Transverse colon (tissue), 4 donors: ENCODE results near the gene KRTAP10-2. TPM values are rescaled to one million over a fixed set of nuclear protein-coding genes. Genes with fewer than 3 reads are reported as not detected.

ENCODE experiments used
- DNase-seq: peaks from one replicate; pipeline ENCODE4 v3.0.0-alpha.2; 2019
- H3K27ac ChIP-seq, 4 donors: fragments of 200-600 bp; sonication (generic); 2 replicates each; pipeline ENCODE4 v1.5.1; 2016 to 2018; ENCODE audit warnings: inconsistent platforms in 4 of 4
- H3K27me3 ChIP-seq: fragments of 200-600 bp; sonication (generic); 2 replicates; pipeline ENCODE4 v1.5.1; 2017; ENCODE audit warnings: inconsistent platforms
- H3K36me3 ChIP-seq, 4 donors: fragments of 200-600 bp; sonication (generic); 2 replicates each; pipeline ENCODE4 v1.5.1; 2017 to 2019; ENCODE audit warnings: inconsistent platforms in 4 of 4
- H3K4me1 ChIP-seq, 4 donors: fragments of 200-600 bp; sonication (generic); 2 replicates each; pipeline ENCODE4 v1.5.1; 2017 to 2020; ENCODE audit warnings: inconsistent platforms in 4 of 4
- H3K4me3 ChIP-seq, 4 donors: fragments of 200-600 bp; sonication (generic); 1 replicate in 1 of 4; 2 replicates in 3 of 4; pipeline versions ENCODE4 v1.5.1 to v1.6.1; 2017 to 2019; ENCODE audit warnings: inconsistent platforms in 4 of 4
- H3K9me3 ChIP-seq, 2 donors: fragments of 200-600 bp; sonication (generic); 2 replicates each; pipeline ENCODE4 v1.5.1; 2017 to 2019; ENCODE audit warnings: inconsistent platforms in 2 of 2
- CTCF ChIP-seq, 5 experiments: fragments of 200-600 bp in 3 of 5; fragments of 450-650 bp in 2 of 5; sonication (generic) in 3 of 5; IDR thresholded peaks; 1 replicate in 2 of 5; 2 replicates in 3 of 5; pipeline ENCODE4 v1.5.1; 2016 to 2017; ENCODE audit warnings: antibody characterized with exemption in 5 of 5, inconsistent platforms in 3 of 5, mild to moderate bottlenecking in 2 of 5, moderate library complexity in 1 of 5
- EP300 ChIP-seq: sonication (generic); formaldehyde crosslinking; IDR thresholded peaks from one replicate; pipeline ENCODE4 v1.6.1; 2017; ENCODE audit warnings: antibody characterized with exemption, low read depth
- POLR2A ChIP-seq: fragments of 450-650 bp; IDR thresholded peaks from one replicate; pipeline ENCODE4 v1.6.1; 2016; ENCODE audit warnings: antibody characterized with exemption, mild to moderate bottlenecking, moderate library complexity
- POLR2AphosphoS5 ChIP-seq, 3 donors: sonication (generic); formaldehyde crosslinking; IDR thresholded peaks; one replicate each; pipeline ENCODE4 v1.6.1; 2016; ENCODE audit warnings: antibody characterized with exemption in 3 of 3
- WGBS, 2 donors: methylation state at CpG; one replicate each; pipeline ENCODE4 v1.1.5; 2018; ENCODE audit warnings: low coverage in 1 of 2; 5-methylcytosine and 5-hydroxymethylcytosine counted together
- in situ Hi-C, 4 donors: fragments of 200-750 bp; cut with MboI; loops; one replicate each; pipeline versions ENCODE4 v1.15.0 to v1.15.1; 2017; ENCODE audit warnings: low sequenced_read_pairs in 3 of 4, low pct_ligation_motif_present in 1 of 4, low pct_unique_long_range_greater_than_20kb in 1 of 4
- intact Hi-C: fragments of 100-400 bp; cut with DNase I; formaldehyde crosslinking; loops from one replicate; pipeline ENCODE4 v1.15.1; 2023; ENCODE audit warnings: low total_unique reads
- total RNA-seq, 4 donors: library from RNA; depleted of rRNA; stranded (reverse); fragments of >200 nt; gene quantifications; one replicate each; pipeline ENCODE4 v1.1.0, GENCODE V29; 2016

Gene KRTAP10-2
- total RNA-seq, 4 donors from 2014 or later: not detected

DNA sequence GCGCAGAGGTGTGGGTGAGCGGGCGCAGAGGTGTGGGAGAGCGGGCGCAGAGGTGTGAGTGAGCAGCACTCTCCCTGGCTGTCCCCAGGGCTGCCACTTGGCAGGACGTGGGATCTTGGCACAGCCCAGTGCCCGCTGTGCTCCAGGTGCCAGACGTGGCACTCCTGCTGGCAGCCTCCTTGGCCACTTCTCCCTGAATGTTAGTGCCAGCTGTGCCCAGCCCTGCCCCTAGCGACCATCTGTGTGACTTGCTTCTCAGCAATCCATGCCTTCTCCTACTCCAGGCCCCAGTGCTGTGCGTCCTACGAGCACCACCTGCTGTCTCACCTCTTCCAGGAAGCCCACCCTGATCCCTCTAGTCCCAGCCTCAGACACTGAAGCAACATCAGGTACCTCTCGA lies 41.8 kb downstream of the KRTAP10-2 start:
- Histone ChIP-seq H3K4me3 (no peak overlapping the region), H3K27ac (no peak overlapping the region), H3K4me1 (peaks cover 0 to 6% (median 3%) of the 10 kb centered on the region in 4 donors), H3K36me3 (no peaks in the 10 kb centered on the region), H3K9me3 (no peaks in the 10 kb centered on the region), H3K27me3 (peaks cover 19% of the 10 kb centered on the region)
- DNase-seq: peak; percentile 74
- intact Hi-C loops (no loop called here), in situ Hi-C loops (loop anchor here in 3 of 4 donors (5.0 to 25.0 kb wide), 3 partner anchors 278 to 285 kb away; no protein-coding TSS in a partner anchor)
- 48 to 80% methylated on average over 3 to 12 of the region's 12 CpGs for WGBS, 2 donors
- TF ChIP-seq POLR2AphosphoS5 (IDR thresholded peaks at IDR 0.05) (no peak), POLR2A (no peak), CTCF (IDR thresholded peaks at IDR 0.05) (peak; percentile 25 to 52 (median 39)), EP300 (no peak)

DNA sequence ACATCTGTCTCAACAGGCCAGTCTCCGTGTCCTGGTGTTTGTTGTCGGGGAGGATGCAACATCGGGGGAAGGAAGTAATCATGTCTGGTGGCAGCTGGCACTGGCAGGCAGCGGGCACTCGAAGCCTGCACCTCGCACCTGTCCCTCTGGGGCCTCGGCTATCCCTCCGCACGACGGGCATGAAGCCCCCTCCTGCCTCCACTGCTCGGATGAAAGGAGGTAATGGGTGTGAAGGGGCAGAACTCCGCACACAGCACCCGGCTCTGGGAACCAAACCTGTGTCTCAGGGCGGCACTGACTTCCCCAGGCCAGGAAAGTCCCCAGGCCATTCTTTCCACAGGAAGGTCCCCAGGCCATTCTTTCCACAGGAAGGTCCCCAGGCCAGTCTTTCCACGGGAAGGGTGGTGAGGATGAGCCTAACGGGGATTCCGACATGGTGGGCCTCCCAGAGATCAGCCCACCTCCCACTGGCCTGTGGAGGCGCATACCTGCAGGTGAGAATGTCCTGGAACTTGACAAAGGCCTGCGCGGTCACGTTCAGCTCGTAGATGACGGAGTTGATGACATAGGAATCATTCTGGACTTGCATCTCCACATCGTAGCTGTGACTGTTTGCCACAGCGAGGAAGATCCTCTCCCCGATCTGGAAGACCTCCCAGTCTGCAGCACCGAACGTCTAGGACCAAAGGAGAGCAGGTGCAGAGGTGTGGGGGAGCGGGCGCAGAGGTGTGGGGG lies 42.4 kb downstream of the KRTAP10-2 start:
- peaks cover 0 to 6% (median 3%) of the 10 kb centered on the region in 4 donors for H3K4me1 ChIP-seq
- no peak for DNase-seq
- H3K36me3 ChIP-seq: no peaks in the 10 kb centered on the region
- peaks cover 19% of the 10 kb centered on the region for H3K27me3 ChIP-seq
- intact Hi-C loops: no loop called here
- H3K9me3 ChIP-seq: no peaks in the 10 kb centered on the region
- 69% methylated on average over 23 of the region's 30 CpGs; no CpG with 5 or more reads in 1 of the 2 donors for WGBS, 2 donors
- H3K27ac ChIP-seq: no peak overlapping the region
- in situ Hi-C loops: loop anchor here in 3 of 4 donors (5.0 to 25.0 kb wide), 3 partner anchors 278 to 286 kb away; no protein-coding TSS in a partner anchor
- TF ChIP-seq POLR2A: no peak
- no peak for TF ChIP-seq EP300
- no peak for TF ChIP-seq CTCF (IDR thresholded peaks at IDR 0.05)
- TF ChIP-seq POLR2AphosphoS5 (IDR thresholded peaks at IDR 0.05): no peak
- no peak overlapping the region for H3K4me3 ChIP-seq

DNA sequence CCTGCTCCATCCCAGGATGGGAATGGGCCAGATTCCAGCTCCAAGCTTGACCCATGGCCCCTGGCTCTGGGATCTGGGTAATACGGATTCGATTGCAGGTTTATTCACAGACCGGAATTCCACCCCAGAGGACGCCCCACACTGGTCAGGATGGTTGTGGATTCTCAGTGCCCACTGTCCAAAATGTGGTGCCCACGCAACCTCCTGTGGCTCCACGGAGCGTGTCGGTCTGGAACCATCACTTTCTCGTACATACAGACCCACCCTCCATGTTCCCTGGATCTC lies 42.9 kb downstream of the KRTAP10-2 start:
- WGBS, 2 donors: 75% methylated on average over 9 of the region's 9 CpGs; no CpG with 5 or more reads in 1 of the 2 donors
- H3K36me3 ChIP-seq: no peaks in the 10 kb centered on the region
- intact Hi-C loops: no loop called here

More for the DNA sequence above, 42.9 kb downstream of the KRTAP10-2 start:
- no peaks in the 10 kb centered on the region for H3K9me3 ChIP-seq
- H3K27ac ChIP-seq: no peak overlapping the region
- no peak overlapping the region for H3K4me3 ChIP-seq
- H3K27me3 ChIP-seq: peaks cover 19% of the 10 kb centered on the region
- TF ChIP-seq CTCF (IDR thresholded peaks at IDR 0.05): no peak
- TF ChIP-seq EP300: no peak
- no peak for TF ChIP-seq POLR2AphosphoS5 (IDR thresholded peaks at IDR 0.05)
- no peak for TF ChIP-seq POLR2A
- in situ Hi-C loops: loop anchor here in 3 of 4 donors (5.0 to 25.0 kb wide), 3 partner anchors 279 to 286 kb away; no protein-coding TSS in a partner anchor
- no peak for DNase-seq
- H3K4me1 ChIP-seq: peaks cover 0 to 6% (median 3%) of the 10 kb centered on the region in 4 donors
